AG04449 (cell line): ENCODE measurements around the gene DNAJB11.
A peak's percentile ranks its signal among the peaks of the same experiment; 100 is the strongest.

Experiments used
- CTCF ChIA-PET: fragments of 350-600 bp; formaldehyde crosslinking; extraction: SDS; loops from one replicate; lab custom pipeline; 2021; ENCODE audit warnings: antibody characterized with exemption; lab: Yijun Ruan, JAX
- POLR2A ChIA-PET: fragments of 400-600, 350-600 bp; formaldehyde crosslinking; extraction: SDS; loops from one replicate; lab custom pipeline; 2020; ENCODE audit warnings: antibody characterized with exemption, inconsistent platforms; lab: Yijun Ruan, JAX
- DNase-seq: peaks from one replicate; pipeline ENCODE4 v3.0.0-alpha.2; 2010; ENCODE audit warnings: low read depth, low spot score
- H3K4me3 ChIP-seq: 2 replicates; pipeline ENCODE4 v1.5.1; 2011; ENCODE audit warnings: low read depth, mild to moderate bottlenecking, control low read depth, low read length
- CTCF ChIP-seq: IDR thresholded peaks from one replicate; pipeline ENCODE4 v1.5.1; 2011; ENCODE audit warnings: mild to moderate bottlenecking, moderate library complexity, low read length, control low read depth, inconsistent platforms; ENCODE audit not compliant: insufficient read depth; ENCODE audit errors: missing control alignments

Gene DNAJB11

DNA sequence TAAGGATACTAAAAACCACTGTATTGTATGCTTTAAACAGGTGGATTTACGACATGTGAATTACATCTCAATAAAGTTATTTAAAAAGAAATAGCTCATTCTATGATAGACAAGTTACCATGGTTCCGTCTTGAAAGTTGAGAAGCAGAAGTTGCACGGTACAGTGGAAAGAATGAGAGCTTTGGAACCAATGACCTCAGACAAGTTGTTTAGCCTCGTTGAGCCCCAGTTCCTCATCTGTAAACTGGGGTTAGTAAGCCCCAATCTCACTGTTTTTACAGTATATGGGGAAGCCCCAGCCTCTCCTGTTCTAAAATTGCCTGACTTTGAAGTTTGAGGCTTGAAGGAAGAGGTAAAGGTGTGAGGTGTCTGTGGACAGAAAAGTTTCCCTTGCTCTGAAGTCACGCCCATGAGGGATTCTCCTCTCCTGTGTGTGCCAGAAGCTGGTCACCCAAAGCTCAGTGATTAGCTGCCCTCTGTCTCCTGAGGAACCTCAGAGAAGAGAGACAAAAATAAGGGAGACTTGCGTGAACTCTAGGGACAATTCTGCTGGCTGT is 36.3 kb upstream of the DNAJB11 start:
- no peak for DNase-seq
- H3K4me3 ChIP-seq = no peak overlapping the region
- TF ChIP-seq CTCF = no peak
- ChIA-PET CTCF (interaction anchor here (1.3 to 10.1 kb wide), 4 partner anchors 80 to 554 kb away, joined by 3 to 211 read pairs (median 102); no protein-coding TSS in a partner anchor), POLR2A (interaction anchor here (0.6 kb wide), 1 partner anchor 60 kb away, joined by 3 read pairs; no protein-coding TSS in a partner anchor)

DNA sequence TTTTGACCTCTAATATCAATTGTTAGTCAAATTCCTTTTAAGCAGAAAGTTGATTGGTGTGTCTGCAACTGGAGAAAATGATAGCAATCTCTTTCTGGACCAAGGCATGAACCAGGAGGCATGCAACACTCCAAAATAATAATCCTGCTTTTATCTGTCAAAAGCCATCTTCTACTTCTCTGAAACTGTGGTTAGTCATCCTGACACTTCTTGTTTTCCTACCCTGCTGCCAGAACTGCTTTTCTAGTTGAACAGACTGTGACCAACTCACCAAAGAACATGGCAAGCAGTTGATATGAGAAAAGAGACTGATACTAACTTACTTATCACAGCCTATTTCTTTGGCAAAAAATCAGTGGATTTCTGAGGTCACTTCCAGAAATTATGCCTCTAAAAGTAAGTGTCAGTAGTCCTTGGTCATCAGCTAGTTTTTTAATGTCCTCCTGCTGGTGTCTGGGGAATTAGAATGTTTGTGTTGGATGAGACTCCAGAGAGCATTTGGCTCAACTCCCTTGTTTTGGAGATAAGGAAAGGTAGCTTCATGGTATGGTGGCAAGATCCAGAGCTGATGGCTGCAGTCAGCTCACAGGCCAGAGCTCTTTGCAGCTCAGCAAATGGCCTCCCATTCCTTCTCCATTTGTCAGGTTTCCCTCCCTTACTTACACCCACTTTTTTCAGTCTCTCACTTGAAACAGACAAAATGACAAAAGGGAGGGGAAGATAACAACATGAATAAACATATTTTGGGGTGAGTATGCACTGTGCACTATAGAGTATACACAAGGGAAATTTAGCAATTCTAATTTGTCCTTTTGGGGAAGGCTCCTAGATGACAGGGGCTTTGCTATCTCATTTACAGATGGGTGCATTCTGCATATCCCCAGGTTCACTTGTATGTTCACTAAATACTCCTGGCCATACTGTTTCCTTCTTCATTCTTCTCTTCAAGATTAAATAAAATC is 33.4 kb upstream of the DNAJB11 start:
- DNase-seq = no peak
- CTCF ChIA-PET = interaction anchor here (1.1 to 10.1 kb wide), 5 partner anchors 80 to 557 kb away, joined by 3 to 211 read pairs (median 4); no protein-coding TSS in a partner anchor
- TF ChIP-seq CTCF = no peak
- H3K4me3 ChIP-seq = no peak overlapping the region
- POLR2A ChIA-PET = no interaction called here

- DNase-seq = no peak
- ChIA-PET POLR2A (no interaction called here), CTCF (interaction anchor here (0.9 to 10.1 kb wide), 18 partner anchors 10 to 595 kb away, joined by 3 to 211 read pairs (median 12); partner anchors contain the start of genes AHSG and DNAJB11)
- H3K4me3 ChIP-seq = no peak overlapping the region
- no peak for TF ChIP-seq CTCF
Observed at GRCh38 chr3:186538779-186539178, 31.7 kb upstream of the DNAJB11 start.

DNA sequence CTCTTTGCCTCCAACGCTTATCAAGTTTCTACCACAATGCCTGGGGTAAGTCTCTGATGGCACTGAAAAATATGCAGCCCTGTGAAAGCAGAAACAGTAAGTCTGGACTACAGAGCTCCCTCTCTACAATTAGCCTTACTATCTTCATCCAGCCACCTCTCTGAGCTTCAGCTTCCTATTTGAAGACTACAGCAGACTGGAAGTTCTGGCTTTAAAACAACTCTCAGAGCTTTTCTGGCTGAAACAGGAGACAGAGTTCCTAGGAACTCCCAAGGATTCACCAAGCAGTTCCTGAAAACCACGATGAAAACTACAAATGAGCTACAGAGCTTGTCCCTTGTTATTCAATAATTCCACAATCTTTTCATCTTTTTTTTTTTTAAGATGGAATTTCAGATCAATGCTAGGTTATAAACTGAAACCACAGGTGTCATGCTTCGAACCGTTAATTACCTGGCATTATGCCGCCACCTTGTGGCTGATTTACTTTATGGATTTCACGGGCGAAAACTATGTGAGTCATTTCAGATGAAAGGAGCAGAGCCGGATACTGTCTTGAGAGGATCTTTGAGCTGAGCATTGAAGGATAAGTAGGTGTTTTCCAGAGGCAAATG is 30.2 kb upstream of the DNAJB11 start:
- CTCF ChIA-PET = interaction anchor here (0.6 to 10.1 kb wide), 80 partner anchors 8 to 1177 kb away, joined by 3 to 211 read pairs (median 4); partner anchors contain the start of gene AHSG

GRCh38 chr3:186540835-186541226 is 29.7 kb upstream of the DNAJB11 start:
- TF ChIP-seq CTCF = no peak

More for the DNA sequence above, 30.2 kb upstream of the DNAJB11 start:
- peak; percentile 32 for TF ChIP-seq CTCF
- peak; percentile 21 for DNase-seq
- H3K4me3 ChIP-seq = no peak overlapping the region
- POLR2A ChIA-PET = no interaction called here

More at GRCh38 chr3:186540835-186541226, 29.7 kb upstream of the DNAJB11 start:
- no peak overlapping the region for H3K4me3 ChIP-seq
- ChIA-PET CTCF (interaction anchor here (0.6 to 10.1 kb wide), 64 partner anchors 8 to 1177 kb away, joined by 3 to 211 read pairs (median 5); partner anchors contain the start of gene AHSG), POLR2A (no interaction called here)
- peak; percentile 3 for DNase-seq
